Lower leg skin (tissue), 3 donors: ENCODE measurements around the gene TRAF3.

Experiments used
- POLR2A ChIP-seq, 2 donors: fragments of 450-650 bp; IDR thresholded peaks; one replicate each; pipeline ENCODE4 v1.6.1; 2016 to 2017; ENCODE audit warnings: antibody characterized with exemption in 2 of 2, mild to moderate bottlenecking in 1 of 2, moderate library complexity in 1 of 2
- TF ChIP-seq, protein P1 (sequence below), 3 donors: fragments of 450-650 bp; IDR thresholded peaks; one replicate each; pipeline ENCODE4 v1.5.1; 2016; ENCODE audit warnings: antibody characterized with exemption in 3 of 3, mild to moderate bottlenecking in 3 of 3, moderate library complexity in 2 of 3

- TF ChIP-seq, protein P1, sequence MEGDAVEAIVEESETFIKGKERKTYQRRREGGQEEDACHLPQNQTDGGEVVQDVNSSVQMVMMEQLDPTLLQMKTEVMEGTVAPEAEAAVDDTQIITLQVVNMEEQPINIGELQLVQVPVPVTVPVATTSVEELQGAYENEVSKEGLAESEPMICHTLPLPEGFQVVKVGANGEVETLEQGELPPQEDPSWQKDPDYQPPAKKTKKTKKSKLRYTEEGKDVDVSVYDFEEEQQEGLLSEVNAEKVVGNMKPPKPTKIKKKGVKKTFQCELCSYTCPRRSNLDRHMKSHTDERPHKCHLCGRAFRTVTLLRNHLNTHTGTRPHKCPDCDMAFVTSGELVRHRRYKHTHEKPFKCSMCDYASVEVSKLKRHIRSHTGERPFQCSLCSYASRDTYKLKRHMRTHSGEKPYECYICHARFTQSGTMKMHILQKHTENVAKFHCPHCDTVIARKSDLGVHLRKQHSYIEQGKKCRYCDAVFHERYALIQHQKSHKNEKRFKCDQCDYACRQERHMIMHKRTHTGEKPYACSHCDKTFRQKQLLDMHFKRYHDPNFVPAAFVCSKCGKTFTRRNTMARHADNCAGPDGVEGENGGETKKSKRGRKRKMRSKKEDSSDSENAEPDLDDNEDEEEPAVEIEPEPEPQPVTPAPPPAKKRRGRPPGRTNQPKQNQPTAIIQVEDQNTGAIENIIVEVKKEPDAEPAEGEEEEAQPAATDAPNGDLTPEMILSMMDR (IDR thresholded peaks at IDR 0.05): no peak
- TF ChIP-seq POLR2A (IDR thresholded peaks at IDR 0.05): no peak
Observed at GRCh38 chr14:102833341-102833740, 56.1 kb downstream of the TRAF3 start.
